ENCODE results near the gene CERK.
A peak's percentile ranks its signal among the peaks of the same experiment; 100 is the strongest.
"Not testable (repeated sequence)": the region's sequence is repeated elsewhere in the genome, so short reads cannot be mapped to it uniquely, and the experiment has no call there.

Gene CERK, protein sequence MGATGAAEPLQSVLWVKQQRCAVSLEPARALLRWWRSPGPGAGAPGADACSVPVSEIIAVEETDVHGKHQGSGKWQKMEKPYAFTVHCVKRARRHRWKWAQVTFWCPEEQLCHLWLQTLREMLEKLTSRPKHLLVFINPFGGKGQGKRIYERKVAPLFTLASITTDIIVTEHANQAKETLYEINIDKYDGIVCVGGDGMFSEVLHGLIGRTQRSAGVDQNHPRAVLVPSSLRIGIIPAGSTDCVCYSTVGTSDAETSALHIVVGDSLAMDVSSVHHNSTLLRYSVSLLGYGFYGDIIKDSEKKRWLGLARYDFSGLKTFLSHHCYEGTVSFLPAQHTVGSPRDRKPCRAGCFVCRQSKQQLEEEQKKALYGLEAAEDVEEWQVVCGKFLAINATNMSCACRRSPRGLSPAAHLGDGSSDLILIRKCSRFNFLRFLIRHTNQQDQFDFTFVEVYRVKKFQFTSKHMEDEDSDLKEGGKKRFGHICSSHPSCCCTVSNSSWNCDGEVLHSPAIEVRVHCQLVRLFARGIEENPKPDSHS

DNA sequence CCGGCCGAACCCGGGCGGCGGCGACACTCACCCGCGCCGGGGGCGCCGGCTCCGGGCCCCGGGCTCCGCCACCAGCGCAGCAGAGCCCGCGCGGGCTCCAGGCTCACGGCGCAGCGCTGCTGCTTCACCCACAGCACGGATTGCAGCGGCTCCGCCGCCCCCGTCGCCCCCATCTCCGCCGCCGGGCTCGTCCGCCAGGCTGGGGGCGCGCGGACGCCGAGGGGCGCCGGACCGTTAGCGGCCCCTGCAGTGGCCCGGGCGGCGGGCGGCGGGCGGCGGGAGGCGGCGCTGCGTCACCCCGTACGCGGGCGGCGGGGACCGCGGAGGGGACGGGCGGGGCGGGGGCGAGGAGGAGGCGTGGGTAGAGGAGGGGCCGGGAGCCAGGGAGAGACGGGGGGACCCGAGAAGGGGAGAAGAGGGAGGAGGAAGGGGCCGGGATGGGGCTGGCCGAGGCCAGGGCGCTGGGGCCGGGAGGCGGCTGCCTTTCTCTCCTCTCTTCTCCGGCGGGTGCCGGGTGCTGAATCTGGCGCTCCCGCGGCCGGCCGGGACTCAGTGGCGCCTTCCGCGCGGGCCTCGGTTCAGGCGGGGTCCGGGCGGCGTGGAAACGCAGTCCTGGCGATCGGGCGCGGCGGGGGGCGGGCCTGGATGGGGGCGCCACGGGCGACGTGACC lies at the start of gene CERK:
CERK (minus strand) TSS at position 277 of the 671 bp plus-strand sequence; CDS start at position 173, 104 bp downstream.
- no peak for DNase-seq

DNA sequence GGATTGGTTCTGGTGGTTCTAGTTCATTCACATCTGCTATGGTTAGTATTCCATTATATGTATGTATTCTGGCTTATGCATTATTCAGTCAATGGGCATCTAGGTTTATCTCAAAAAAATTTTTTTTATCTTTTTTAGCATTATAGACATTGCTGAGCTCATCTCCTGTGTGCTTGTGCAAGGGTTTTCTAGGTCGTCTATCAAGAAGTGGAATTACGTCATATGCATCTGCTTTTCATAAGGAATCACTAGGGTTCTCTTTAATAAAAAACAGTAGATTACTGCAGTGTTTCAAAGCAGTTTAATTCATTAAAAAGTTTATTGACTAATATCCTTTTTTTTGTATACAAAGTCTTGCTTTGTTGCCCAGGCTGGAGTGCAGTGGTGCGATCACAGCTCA lies 45.7 kb upstream of the CERK start:
- no peak for DNase-seq

DNA sequence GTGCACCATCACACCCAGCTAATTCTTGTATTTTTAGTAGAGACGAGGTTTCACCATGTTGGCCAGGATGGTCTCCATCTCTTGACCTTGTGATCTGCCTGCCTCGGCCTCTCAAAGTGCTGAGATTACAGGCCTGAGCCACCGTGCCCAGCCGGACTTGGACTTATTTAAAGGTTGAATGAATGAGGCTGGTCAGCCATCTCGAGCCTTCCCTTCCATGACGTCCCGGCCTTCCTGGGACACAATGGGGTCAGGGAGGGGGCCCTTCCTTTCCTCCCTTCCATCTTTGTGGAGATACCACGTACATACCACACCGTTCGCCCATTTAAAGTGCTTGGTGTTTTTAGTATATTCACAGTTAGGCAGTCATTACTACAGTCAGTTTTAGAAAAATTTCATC lies 44.1 kb upstream of the CERK start:
- not testable (repeated sequence) for DNase-seq

DNA sequence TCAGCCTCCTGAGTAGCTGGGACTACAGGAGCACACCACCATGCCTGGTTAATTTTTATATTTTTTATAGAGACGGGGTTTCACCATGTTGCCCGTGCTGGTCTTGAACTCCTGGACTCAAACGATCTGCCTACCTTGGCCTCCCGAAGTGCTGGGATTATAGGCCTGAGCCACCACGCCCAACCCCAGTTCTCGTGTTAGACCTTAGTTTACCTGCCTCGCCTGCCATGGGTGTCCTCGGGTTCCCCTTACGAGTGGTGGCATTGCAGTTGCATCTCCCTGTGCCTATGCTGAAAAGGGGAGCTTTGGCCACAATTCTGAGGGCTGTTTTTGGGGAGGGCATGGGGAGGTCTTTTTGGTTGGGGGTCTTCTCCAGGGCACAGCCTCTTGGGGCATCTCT lies 43.2 kb upstream of the CERK start:
- DNase-seq, result no peak

DNA sequence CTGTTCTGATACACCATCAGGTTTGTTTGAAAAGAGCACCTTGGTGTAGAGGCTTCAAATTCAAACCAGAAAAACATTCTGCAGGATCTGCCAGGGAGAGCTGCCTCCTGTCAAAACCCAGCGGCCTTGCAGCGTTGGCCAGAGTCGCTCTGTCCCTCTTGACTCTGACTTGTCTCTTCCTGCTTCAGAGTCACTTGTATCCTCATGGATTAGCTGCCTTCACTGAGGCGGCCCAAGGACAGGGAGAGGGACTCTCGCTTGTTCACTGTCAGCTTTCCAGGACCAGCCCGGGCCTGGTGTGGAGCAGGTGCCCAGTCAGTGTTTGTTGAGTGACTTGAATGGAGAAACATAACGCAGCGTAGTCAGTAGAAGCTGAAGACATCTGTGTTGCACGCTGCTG lies 42.4 kb upstream of the CERK start:
- no peak for DNase-seq

DNA sequence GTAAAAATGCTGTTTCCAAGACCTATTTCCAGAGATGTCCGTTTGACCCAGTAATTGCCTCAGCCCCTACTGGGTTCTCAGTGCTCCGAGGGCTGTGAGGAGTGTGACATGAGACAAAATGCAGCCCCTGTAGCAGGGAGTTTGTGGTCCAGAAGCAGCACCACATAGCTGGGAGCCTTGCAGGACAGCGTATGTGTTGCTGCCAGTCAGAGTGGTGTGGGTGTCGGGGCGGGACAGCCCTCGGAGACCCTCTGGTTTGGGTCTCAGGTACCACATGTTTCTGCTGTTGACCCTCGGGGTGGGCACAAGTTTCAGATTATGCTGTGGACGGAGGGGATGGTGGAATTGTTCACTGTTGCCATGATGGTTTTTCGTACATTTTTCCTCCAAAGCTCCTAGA lies 41.6 kb upstream of the CERK start:
- DNase-seq, result no peak

DNA sequence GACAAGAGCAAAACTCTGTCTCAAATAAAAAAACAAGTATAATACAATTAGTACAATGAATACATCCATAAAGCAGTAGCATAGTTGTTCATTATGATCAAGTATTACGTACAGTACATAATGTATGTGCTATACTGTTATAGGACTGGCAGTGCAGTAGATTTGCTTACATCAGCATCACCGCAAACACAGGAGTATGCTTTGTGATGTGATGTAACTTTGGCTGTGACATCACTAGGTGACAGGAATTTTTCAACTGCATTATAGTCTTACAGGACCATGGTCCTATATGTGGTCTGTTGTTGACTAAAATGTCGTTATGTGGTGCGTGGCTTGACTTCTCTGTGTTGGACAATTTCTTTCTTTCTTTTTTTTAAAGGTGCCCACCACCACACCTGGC lies 41.0 kb upstream of the CERK start:
- no peak for DNase-seq

DNA sequence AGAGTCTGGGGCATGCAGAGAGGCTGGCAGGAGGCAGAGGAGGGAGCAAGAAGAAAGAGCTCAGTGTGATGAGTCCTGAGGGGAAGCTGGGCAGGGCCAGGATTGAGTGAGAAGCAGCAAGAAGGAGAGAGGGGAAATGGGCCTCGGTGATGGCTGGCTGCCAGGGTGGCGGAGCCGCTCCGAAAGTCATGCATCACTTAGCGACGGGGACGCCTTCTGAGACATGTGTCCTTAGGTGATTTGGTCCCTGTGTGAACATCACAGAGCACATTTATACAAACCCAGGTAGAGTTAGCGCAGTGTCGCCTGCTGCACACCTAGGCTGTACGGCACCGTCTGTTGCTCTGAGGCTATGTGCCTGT lies 39.5 kb upstream of the CERK start:
- DNase-seq, result peak; percentile 16

DNA sequence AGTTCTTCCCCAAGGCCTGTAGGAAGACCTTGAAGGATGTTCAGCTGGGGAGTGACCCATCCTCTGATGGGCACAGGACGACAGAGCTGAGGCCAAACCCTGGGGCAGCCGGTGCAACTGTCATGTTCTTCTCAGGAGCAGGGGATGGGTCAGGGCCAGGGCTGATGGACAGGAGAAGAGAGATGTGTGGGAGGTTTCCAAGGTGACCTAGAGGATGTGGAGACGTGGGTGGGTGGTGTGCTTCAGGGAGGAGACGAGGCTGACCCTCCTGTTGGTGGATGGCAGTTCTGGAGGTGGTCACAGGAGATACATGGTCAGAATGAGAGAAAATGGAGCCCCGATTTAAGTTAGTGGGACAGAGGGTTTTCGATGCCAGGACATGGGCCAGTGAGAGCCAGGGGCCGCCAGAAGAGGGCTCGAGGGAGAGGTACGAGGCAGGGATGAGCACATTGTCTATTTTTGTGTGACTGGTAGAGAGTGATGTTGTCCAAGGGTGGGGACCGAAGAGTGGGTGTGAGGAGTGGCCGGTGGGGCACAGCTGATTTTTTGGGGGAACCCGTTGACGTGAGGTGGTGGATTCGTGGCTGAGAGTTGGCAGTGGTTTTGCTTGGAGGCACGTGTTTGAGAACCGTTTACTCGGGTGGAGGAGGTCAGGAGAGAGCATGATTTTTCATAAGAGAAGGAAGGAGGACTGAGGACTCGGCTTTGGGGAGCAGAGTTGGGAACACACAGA lies 39.0 kb upstream of the CERK start:
- no peak for DNase-seq

DNA sequence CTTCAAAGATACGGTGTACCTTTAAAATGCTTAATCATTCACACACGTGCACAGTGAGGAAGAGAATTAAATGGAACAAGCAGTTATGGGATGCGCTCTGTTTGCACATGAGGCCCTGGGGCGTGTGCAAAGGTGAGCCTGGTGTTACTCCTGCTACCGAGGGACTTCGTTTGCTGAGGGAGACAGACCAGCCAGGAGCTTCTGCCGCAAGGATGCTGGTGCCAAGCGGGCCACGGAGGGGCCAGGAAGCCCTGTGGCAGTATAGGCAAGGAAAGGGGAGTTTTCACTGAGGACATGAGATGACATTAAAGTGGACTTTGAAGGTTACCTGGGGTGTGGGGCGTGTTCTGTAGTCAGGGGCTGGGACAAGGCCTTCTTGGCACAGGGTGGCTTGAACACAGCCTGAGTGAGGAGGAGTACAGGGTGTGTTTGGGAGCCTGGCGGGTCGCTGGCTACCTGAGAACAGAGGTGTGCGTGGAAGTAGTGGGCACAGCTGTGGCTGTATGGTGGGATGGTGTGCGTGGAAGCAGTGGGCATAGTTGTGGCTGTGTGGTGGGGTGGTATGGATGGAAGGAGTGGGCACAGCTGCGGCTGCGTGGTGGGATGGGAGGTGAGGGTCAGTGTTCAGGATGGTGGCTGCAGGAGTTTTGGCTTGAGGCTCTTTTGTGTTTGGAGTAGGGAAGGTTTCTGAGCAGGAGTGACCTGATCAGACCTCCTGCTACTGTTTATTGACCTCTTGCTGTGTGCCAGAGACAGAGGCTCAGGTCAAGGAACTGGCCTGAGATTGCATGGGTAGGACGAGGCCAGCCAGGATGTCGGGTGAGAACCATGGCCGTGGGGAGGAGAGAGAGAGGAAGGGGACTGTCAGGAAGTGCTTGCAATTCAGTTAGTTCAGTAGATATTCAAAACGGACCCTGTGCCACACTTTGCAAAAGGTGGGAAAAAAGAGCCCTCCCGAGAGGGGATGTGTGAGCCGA lies 38.1 kb upstream of the CERK start:
- no peak for DNase-seq

DNA sequence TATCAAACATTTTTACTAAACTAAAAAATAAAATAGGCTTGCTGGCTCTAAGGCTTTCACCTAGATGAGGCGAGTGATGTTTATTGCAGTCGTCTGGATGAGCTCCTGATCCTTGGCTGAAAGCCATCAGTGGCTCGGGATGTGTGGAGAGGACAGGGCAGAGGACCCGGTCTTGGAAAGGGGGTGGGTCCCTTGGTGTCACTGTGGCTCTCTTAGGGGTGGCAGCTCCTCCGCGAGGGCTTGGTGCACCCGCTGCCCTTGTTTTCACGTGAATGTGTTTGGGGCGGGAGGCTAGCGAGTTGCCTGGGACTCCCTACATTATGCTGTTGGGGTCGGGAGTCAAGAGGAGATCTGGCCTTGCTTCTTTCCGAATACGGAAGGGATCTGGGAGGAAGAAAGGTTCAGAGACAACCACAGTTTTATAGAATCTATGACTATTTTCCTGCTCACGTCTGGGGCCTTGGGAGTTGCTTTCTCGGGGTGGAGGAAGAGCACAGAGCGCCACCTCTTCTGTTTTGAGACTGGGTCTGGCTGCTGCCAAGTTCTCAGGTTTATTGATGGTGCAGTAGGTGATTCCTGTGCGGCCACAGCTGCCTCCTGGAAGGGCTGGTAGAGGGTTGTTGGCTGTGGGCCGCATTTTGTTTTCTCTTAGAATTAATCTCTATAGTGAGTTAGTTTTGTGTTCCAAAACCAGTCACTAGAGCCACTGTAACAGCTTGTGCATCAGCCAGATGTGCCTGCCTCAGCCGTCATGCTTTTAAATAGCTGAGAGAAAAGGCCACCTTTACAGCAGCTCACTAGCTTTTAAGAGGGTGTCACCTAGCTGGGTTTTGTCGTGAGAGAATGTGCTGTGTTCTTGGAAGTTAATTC lies 37.2 kb upstream of the CERK start:
- peak; percentile 16 for DNase-seq

DNA sequence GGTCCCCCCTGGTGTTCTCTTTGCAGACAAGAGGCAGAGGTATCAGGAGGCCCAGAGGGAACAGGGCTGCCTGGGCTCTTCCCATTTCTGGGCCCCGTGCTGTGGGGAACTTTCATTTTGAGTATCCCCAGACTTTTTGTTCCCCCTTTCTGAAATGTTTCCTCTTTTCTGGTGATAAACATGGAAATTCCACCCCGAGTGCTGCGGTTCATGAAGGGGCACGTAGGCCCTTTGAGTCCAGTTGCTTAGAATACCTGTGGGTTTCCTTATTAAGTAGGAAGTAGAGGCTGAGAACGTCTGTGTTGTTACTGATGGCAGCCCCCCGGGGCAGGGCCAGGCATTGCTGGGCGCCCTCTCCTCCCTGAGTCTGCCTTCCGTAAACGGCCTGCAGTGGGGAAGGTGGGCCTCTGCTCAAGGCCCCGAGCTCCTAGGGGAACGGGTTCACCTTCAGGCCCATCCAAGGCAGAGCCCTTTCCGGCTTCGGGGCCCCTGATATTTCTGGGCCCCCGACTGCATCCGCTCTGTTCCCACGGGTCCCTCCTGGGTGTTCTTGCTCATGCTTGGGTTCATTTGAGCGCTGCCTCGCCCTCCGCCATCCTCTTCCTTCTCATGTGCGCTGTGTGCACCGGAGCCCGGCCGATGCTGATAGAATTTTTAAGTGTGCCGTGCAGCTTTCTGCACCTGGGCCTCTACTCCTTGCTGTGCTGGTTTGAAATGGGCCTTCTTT lies 36.4 kb upstream of the CERK start:
- DNase-seq, result no peak

DNA sequence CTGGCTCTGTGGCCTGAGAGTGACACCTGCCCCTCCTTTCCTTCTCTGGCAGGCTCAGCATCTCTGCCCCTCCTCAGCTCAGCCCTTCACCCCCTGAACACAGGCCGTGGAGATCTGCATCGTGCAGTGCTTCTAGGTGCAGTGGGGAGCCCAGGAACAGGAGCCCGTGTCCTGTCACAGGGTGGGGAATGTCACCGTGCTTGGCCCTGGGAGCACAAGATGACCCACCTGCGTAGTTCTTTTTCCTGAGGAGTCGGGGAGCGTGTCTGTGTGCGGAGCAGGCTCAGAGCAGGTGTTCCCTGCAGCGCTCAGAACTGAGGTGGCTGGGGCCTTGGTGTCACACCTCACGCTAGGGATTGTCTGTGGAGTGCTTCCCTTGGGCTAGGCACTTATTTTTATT lies 35.0 kb upstream of the CERK start:
- DNase-seq, result no peak

DNA sequence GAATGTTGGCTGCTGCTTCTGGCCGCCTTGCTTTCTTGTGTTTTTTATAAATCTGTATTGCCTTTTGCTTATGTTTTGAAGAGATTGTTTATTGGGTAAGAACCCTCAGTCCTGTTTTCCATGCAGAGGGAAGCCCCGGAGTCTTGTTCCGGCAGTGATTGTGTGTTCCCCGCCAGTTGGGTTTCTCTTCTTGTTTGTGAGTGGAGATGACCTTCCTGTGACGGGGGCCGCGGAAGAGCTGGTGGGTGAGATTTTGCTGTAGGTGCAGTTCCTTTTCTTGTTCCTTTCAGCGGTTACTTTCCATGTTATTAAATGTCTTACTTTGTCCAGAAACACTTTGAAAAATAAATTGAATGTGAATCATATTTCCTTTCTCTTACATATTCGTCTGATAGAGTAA lies 32.7 kb upstream of the CERK start:
- DNase-seq, result no peak

DNA sequence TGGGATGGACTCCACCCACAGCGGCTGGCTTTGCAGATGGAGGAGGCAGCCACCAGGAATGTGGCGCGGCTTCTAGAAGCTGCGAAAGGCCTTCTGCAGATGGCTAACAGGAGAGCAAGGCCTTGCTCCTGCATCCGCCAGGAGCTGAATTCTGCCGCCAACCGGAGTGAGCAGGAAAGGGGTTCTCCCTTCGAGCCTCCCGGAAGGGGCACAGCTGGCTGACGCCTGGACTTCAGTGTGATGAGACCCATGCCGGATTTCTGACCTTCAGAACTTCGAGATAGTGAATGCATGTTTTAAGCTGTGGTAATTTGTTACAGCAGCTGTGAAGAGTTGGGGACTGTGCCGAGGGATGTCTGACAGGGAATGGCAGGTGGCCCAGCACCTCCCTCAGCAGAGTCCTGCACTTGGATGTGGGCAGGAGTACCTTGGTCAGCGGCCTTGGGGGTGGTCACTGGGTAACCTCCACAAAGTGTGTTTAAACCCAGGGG lies 32.1 kb upstream of the CERK start:
- no peak for DNase-seq

DNA sequence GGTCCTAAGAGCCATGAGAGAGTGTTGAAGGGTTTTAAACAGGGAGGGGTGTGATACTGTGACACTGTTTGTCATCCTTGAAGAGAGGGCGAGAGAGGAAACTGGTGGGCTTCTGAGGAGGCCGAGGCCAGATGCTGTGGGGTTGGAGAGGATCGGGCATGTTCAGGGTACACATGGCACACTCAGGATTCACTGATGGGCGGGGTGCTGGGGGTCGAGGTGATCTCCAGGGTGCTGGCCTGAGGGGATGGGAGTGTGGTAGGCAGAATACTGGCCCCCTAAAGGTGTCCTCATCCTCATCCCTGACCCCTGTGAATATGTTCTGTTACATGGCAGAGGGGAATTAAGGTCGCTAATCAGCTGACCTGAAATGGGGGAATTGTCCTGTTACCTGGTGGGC lies 31.7 kb upstream of the CERK start:
- no peak for DNase-seq

DNA sequence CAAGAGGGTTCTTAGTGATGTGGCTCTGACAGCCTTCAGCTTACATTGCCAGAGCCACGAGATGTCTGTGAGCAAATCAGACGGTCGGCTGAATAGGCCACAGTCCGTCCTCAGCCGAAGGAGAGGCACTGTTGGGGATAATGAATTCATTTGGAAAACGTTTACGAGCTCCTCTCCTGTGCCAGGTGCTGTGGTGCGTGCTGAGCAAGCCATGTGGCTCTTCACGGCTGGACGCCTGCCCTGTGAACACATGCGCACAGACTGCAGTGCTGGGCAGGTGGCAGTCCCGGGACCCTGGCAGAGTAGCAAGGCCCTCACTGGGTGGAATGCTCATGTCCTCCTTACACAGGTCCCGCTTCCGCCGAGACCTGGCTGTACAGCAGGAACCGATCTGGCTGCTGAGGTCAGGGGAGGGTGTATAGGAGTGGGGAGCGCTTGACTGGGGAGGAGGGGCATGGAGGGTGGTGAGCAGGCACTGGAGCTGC lies 31.2 kb upstream of the CERK start:
- peak; percentile 58 for DNase-seq

DNA sequence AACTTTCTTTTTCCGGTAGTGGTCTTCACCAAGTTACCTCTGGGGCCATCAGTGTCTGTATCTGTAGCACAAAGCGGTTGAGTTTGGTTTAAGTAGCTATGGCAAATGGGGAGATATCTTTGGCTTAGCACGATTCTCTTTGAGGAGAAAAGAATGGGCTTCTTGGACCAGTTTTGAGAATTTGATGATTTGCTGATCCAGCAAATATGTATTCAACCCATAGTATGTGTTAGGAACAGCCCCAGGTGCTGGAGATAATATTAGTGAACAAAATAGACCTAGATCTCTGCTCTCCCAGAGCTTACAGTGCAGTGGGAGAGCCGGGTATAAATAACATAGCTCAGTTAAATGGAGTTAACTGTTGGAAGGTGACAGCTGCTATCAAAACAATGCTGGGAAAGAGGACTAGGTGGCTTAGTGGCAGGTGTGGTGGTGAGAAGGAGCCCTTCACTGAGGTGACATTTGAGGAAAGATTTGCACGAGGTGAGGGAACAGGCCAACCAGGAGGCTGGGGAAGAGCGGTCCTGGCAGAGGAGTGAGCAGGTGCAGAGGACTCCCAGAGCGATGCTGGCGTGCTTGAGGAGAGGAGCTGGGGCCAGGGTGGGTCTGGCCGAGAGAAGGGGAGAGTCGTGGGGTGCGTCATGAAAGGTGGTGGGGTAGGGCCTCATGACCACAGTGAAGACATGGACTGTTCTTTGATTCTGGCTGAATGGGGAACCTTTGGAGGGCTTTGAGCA lies 29.4 kb upstream of the CERK start:
- DNase-seq, result peak; percentile 80

DNA sequence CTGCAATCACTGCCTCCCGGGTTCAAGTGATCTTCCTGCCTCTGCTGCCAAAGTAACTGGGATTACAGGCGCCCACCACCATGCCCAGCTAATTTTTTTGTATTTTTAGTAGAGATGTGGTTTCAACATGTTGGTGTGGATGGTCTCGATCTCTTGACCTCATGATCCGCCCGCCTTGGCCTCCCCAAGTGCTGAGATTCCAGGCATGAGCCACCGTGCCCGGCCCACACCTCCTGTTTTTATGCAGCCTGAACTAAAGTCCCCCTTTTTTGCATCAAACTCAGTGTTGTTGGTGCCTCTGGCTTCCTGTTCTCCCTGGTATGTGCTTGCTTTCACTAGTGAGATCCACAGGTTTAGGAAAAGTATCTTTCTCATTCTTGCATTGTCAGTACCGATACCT lies 28.6 kb upstream of the CERK start:
- no peak for DNase-seq

Measured in NCI-H510A treated with DMSO at 0.1 percent for 48 hours (cell line).